H1 (cell line): ENCODE results near the gene FADS3. TPM values are rescaled to one million over a fixed set of nuclear protein-coding genes. Genes with fewer than 3 reads are reported as not detected.

Experiments used
- CTCF ChIA-PET: fragments of 300-600 bp; sonication (Branson Sonifier 250); formaldehyde crosslinking; loops from one replicate; lab custom pipeline; 2021; ENCODE audit not compliant: partially characterized antibody; lab: Charles Lee
- POLR2A ChIA-PET: fragments of 300-600 bp; sonication (Branson Sonifier 250); formaldehyde crosslinking; loops from one replicate; lab custom pipeline; 2021; ENCODE audit warnings: inconsistent platforms; ENCODE audit not compliant: partially characterized antibody; lab: Charles Lee
- DNase-seq, 2 experiments: peaks; one replicate each; pipeline versions ENCODE4 v3.0.0 to v3.0.0-alpha.2; 2010 to 2022; ENCODE audit warnings: low spot score in 2 of 2, low read depth in 1 of 2, mixed read lengths in 1 of 2
- FAIRE-seq: peaks from 2 replicates; lab custom pipeline; 2011; peaks lifted over from hg19 to GRCh38; lab: Jason Lieb, UNC
- H2AFZ ChIP-seq: 2 replicates; pipeline ENCODE4 v1.8.1; 2012; ENCODE audit warnings: low read length, inconsistent platforms
- H2AK5ac ChIP-seq: 2 replicates; pipeline ENCODE4 v1.6.1; 2013; ENCODE audit warnings: low read depth, low read length
- H2BK120ac ChIP-seq: replicated peaks from 2 replicates; pipeline ENCODE3; 2013; ENCODE audit warnings: low read depth, low read length, inconsistent platforms
- H2BK12ac ChIP-seq: 2 replicates; pipeline ENCODE4 v1.6.1; 2013; ENCODE audit warnings: low read depth, low read length
- H2BK15ac ChIP-seq: 2 replicates; pipeline ENCODE4 v1.6.1; 2013; ENCODE audit warnings: low read length
- H2BK20ac ChIP-seq: 2 replicates; pipeline ENCODE4 v1.6.1; 2013; ENCODE audit warnings: low read length
- H2BK5ac ChIP-seq: 2 replicates; pipeline ENCODE4 v1.6.1; 2013; ENCODE audit warnings: low read depth, low read length
- H3K14ac ChIP-seq: 2 replicates; pipeline ENCODE4 v1.6.1; 2013; ENCODE audit warnings: inconsistent platforms; ENCODE audit not compliant: insufficient read length
- H3K18ac ChIP-seq: 2 replicates; pipeline ENCODE4 v1.6.1; 2013; ENCODE audit warnings: low read length; ENCODE audit errors: extremely low read depth
- H3K23ac ChIP-seq: 2 replicates; pipeline ENCODE4 v1.6.1; 2013; ENCODE audit warnings: inconsistent platforms; ENCODE audit not compliant: insufficient read length
- H3K23me2 ChIP-seq: 2 replicates; pipeline ENCODE4 v1.6.1; 2013; ENCODE audit warnings: low read depth, low read length
- H3K27ac ChIP-seq: 2 replicates; pipeline ENCODE4 v1.6.1; 2011; ENCODE audit warnings: low read depth, low read length, inconsistent platforms
- H3K27me3 ChIP-seq, 4 experiments: replicated peaks in 1 of 4; 1 replicate in 1 of 4; 2 replicates in 3 of 4; pipeline versions ENCODE4 v1.6.1 to v1.8.1; 2011 to 2013; ENCODE audit warnings: low read length in 3 of 4, mild to moderate bottlenecking in 3 of 4, inconsistent platforms in 2 of 4, mixed read lengths in 2 of 4, moderate library complexity in 1 of 4; ENCODE audit not compliant: control insufficient read depth in 3 of 4, insufficient read depth in 3 of 4; ENCODE audit errors: extremely low read depth in 1 of 4
- H3K36me3 ChIP-seq, 4 experiments: 2 replicates each; pipeline versions ENCODE4 v1.6.1 to v1.8.1; 2011 to 2013; ENCODE audit warnings: mild to moderate bottlenecking in 4 of 4, low read length in 3 of 4, moderate library complexity in 2 of 4, control low read depth in 1 of 4, inconsistent platforms in 1 of 4; ENCODE audit not compliant: insufficient read depth in 4 of 4, control insufficient read depth in 2 of 4
- H3K4ac ChIP-seq: replicated peaks from 2 replicates; pipeline ENCODE3; 2013; ENCODE audit warnings: low read length, low read depth, mixed read lengths, inconsistent platforms; ENCODE audit not compliant: insufficient read length
- H3K4me1 ChIP-seq, 4 experiments: replicated peaks in 1 of 4; 1 replicate in 1 of 4; 2 replicates in 3 of 4; pipeline versions ENCODE4 v1.6.1 to v1.8.1; 2011 to 2013; ENCODE audit warnings: low read length in 3 of 4, inconsistent platforms in 2 of 4, mixed read lengths in 1 of 4; ENCODE audit not compliant: insufficient read depth in 4 of 4, control insufficient read depth in 3 of 4
- H3K4me2 ChIP-seq, 2 experiments: 2 replicates each; pipeline versions ENCODE4 v1.6.1 to v1.8.1; 2011 to 2013; ENCODE audit warnings: low read depth in 2 of 2, low read length in 2 of 2, control low read depth in 1 of 2, inconsistent platforms in 1 of 2, mild to moderate bottlenecking in 1 of 2; ENCODE audit not compliant: insufficient read depth in 1 of 2
- H3K4me3 ChIP-seq, 4 experiments: fragments of 200-600, 300-600 bp in 1 of 4; sonication (generic), shearing (Covaris generic), sonication (Bioruptor Twin) in 1 of 4; 2 replicates each; pipeline versions ENCODE4 v1.5.1 to v1.8.1; 2011 to 2016; ENCODE audit warnings: low read length in 4 of 4, low read depth in 3 of 4, control low read depth in 2 of 4, inconsistent platforms in 2 of 4, mild to moderate bottlenecking in 2 of 4, mixed read lengths in 1 of 4, moderate library complexity in 1 of 4; ENCODE audit not compliant: insufficient read depth in 2 of 4; ENCODE audit errors: extremely low read depth in 1 of 4
- H3K56ac ChIP-seq: replicated peaks from 2 replicates; pipeline ENCODE3; 2013; ENCODE audit warnings: low read depth, mild to moderate bottlenecking, mixed read lengths, low read length, inconsistent platforms; ENCODE audit not compliant: insufficient read length
- H3K79me1 ChIP-seq: 2 replicates; pipeline ENCODE4 v1.6.1; 2013; ENCODE audit warnings: low read depth, low read length, control low read depth
- H3K79me2 ChIP-seq, 2 experiments: 2 replicates each; pipeline versions ENCODE4 v1.6.1 to v1.8.1; 2012 to 2013; ENCODE audit warnings: low read length in 2 of 2, mild to moderate bottlenecking in 2 of 2, inconsistent platforms in 1 of 2; ENCODE audit not compliant: insufficient read depth in 2 of 2, control insufficient read depth in 1 of 2
- H3K9ac ChIP-seq, 4 experiments: replicated peaks in 1 of 4; 1 replicate in 1 of 4; 2 replicates in 3 of 4; pipeline versions ENCODE4 v1.6.1 to v1.8.1; 2011 to 2013; ENCODE audit warnings: low read depth in 3 of 4, low read length in 3 of 4, control low read depth in 2 of 4, mild to moderate bottlenecking in 2 of 4, moderate library complexity in 2 of 4, inconsistent platforms in 1 of 4; ENCODE audit errors: extremely low read depth in 1 of 4
- H3K9me3 ChIP-seq, 2 experiments: 2 replicates each; pipeline versions ENCODE4 v1.6.1 to v1.8.1; 2012 to 2013; ENCODE audit warnings: mild to moderate bottlenecking in 2 of 2, moderate library complexity in 2 of 2, control low read depth in 1 of 2, inconsistent platforms in 1 of 2, low read depth in 1 of 2, low read length in 1 of 2, mixed read lengths in 1 of 2; ENCODE audit not compliant: insufficient read depth in 2 of 2
- H4K20me1 ChIP-seq, 2 experiments: replicated peaks in 1 of 2; 2 replicates each; pipeline versions ENCODE3 to v1.8.1; 2011 to 2013; ENCODE audit warnings: inconsistent platforms in 2 of 2, low read length in 2 of 2, mild to moderate bottlenecking in 1 of 2; ENCODE audit not compliant: insufficient read depth in 2 of 2, control insufficient read depth in 1 of 2
- H4K5ac ChIP-seq: 2 replicates; pipeline ENCODE4 v1.6.1; 2013; ENCODE audit warnings: low read length, low read depth, mixed read lengths, inconsistent platforms; ENCODE audit not compliant: insufficient read length
- H4K8ac ChIP-seq: 2 replicates; pipeline ENCODE4 v1.8.0; 2013; ENCODE audit warnings: mild to moderate bottlenecking, moderate library complexity, low read length, inconsistent platforms; ENCODE audit not compliant: insufficient read depth; ENCODE audit errors: extremely low read depth
- H4K91ac ChIP-seq: replicated peaks from 2 replicates; pipeline ENCODE3; 2013; ENCODE audit warnings: low read length, mixed read lengths, inconsistent platforms; ENCODE audit not compliant: insufficient read length
- BACH1 ChIP-seq: IDR thresholded peaks from 2 replicates; pipeline ENCODE4 v1.6.1; 2012; ENCODE audit warnings: low read length, improper control_type of control experiment
- POLR2AphosphoS5 ChIP-seq: IDR thresholded peaks from 2 replicates; pipeline ENCODE4 v1.6.1; 2011; ENCODE audit warnings: low read depth, low read length
- SP1 ChIP-seq: IDR thresholded peaks from 2 replicates; pipeline ENCODE4 v1.6.1; 2011; ENCODE audit warnings: low read depth, low read length
- TAF7 ChIP-seq: optimal IDR thresholded peaks from 2 replicates; pipeline ENCODE3; 2011; ENCODE audit warnings: low read depth, mild to moderate bottlenecking, inconsistent platforms, low read length, moderate library complexity, borderline replicate concordance
- TCF12 ChIP-seq: IDR thresholded peaks from 2 replicates; pipeline ENCODE4 v1.6.1; 2011; ENCODE audit warnings: low read depth, mild to moderate bottlenecking, low read length
- ZNF274 ChIP-seq: IDR thresholded peaks from 2 replicates; pipeline ENCODE4 v1.7.0; 2012; ENCODE audit warnings: low read length, borderline replicate concordance; ENCODE audit errors: extremely low read depth
- WGBS, 2 experiments: shearing (Covaris generic) in 1 of 2; methylation state at CpG; one replicate each; pipeline versions ENCODE4 v1.1.6 to v1.1.7; 2013 to 2015; ENCODE audit warnings: low lambda C conversion rate in 2 of 2, mixed read lengths in 2 of 2, inconsistent platforms in 1 of 2, low coverage in 1 of 2, missing lambda C conversion rate in 1 of 2; ENCODE audit not compliant: insufficient replicate concordance in 2 of 2, insufficient coverage in 1 of 2, insufficient read length in 1 of 2; ENCODE audit errors: extremely low coverage in 1 of 2, missing lambda C conversion rate in 1 of 2; 5-methylcytosine and 5-hydroxymethylcytosine counted together
- polyA plus RNA-seq, 7 experiments: library from polyadenylated mRNA; depleted of rRNA in 3 of 7; stranded (reverse) in 5 of 7; unstranded in 2 of 7; fragments of >200 nt in 5 of 7; fragments of 200-250 nt in 2 of 7; gene quantifications; 1 replicate in 5 of 7; 2 replicates in 1 of 7; 4 replicates in 1 of 7; pipeline versions ENCODE4 v1.2.1 to v1.2.3, GENCODE V29; 2011 to 2013; ENCODE audit warnings: missing spikeins in 2 of 7, mixed read lengths in 2 of 7
- total RNA-seq: library from RNA; stranded (reverse); fragmentation: NEBNext Ultra II Directional; extraction: Animal tissue kit (Norgen Biotek cat#: 25700); gene quantifications from 2 replicates; pipeline ENCODE4 v1.2.1, GENCODE V29; 2021
- TF ChIP-seq, protein P1 (sequence below): IDR thresholded peaks from 2 replicates; pipeline ENCODE4 v1.6.1; 2011; ENCODE audit warnings: low read depth, mild to moderate bottlenecking, low read length; ENCODE audit not compliant: insufficient read depth
- TF ChIP-seq, protein P2 (sequence below): IDR thresholded peaks from 2 replicates; pipeline ENCODE4 v1.6.1; 2011; ENCODE audit warnings: low read length, improper control_type of control experiment

The FADS3 gene
- total and polyA plus RNA-seq, 2 of the 8 experiments (the other 6 are each of a cell fraction or from before 2014, with no cell fraction given) = 43.8 to 76.3 TPM

DNA sequence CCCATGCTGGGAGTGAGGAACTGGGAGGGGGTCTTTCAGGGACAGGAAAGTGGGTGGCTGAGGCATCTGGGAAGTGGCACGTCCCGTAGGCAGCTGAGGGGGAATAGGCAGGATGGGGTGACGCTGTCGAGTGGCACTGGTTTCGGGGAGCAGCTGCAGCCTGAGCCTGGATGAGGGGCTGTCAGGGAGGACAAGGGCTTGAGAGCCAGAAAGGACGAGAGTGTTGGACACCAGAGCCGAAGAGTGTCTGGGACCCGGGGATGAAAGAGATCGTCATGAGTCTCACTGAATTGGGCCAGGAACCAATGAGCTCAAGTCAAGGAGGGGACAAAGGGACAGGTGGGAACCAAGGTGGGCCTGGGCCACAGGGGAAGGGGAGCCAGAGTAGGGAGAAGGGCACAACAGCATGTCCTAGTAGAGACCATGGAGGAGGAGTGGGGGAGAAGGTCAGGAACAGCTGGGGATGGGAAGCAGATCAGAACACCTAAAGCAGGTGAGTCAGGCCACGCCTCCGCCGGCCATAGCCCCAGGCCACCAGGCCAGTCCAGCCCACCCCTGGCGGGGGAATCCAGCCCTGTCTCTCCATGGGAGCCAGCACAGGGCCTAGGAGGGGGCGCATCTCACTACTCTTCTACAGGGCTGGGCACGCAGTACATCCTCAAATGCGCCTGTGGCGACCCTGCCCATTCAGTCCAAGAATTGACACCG, 21.8 kb upstream of the FADS3 start:
- Histone ChIP-seq H3K4ac (no peak overlapping the region), H3K9me3 (no peaks in the 10 kb centered on the region), H4K20me1 (no peaks in the 10 kb centered on the region), H3K79me1 (no peaks in the 10 kb centered on the region), H3K4me1 (peaks cover 0 to 25% (median 11%) of the 10 kb centered on the region in 4 experiments; a peak in 6 of 7 replicates), H4K8ac (peak overlapping the region; percentile 11; the same call in 1 of the 2 replicates), H4K5ac (no peak overlapping the region), H3K18ac (no peak overlapping the region), H3K79me2 (no peaks in the 10 kb centered on the region), H3K23me2 (peaks cover 7% of the 10 kb centered on the region; the same call in 1 of the 2 replicates), H3K4me3 (no peak overlapping the region), H3K27me3 (peaks cover 0 to 16% (median 13%) of the 10 kb centered on the region in 4 experiments; a peak in 5 of 7 replicates), H3K4me2 (no peak overlapping the region), H2AK5ac (peak overlapping the region; percentile 86; the same call in 1 of the 2 replicates), H3K27ac (no peak overlapping the region), H2BK5ac (0 out of 2 replicates have a peak overlapping the region, but pooled peaks have one; percentile 44), H2BK120ac (no peak overlapping the region), H3K9ac (no peak overlapping the region), H2BK15ac (peak overlapping the region; percentile 61; the same call in 1 of the 2 replicates), H2BK20ac (no peak overlapping the region), H3K23ac (no peak overlapping the region), H3K14ac (no peak overlapping the region), H3K36me3 (no peaks in the 10 kb centered on the region), H3K56ac (no peak overlapping the region), H2BK12ac (no peak overlapping the region), H4K91ac (no peak overlapping the region), H2AFZ (no peak overlapping the region)
- CTCF ChIA-PET = interaction anchor here (1.3 to 11.1 kb wide), 4 partner anchors 12 to 195 kb away, joined by 5 to 202 read pairs (median 16); no protein-coding TSS in a partner anchor
- 88% methylated on average over 18 of the region's 18 CpGs; no CpG with 5 or more reads in 1 of the 2 experiments for WGBS, 2 experiments
- POLR2A ChIA-PET = interaction anchor here (0.6 to 1.9 kb wide), 5 partner anchors 10 to 164 kb away, joined by 3 to 8 read pairs (median 4); partner anchors contain the start of gene FTH1
- FAIRE-seq (no peak), DNase-seq (no peak)
- TF ChIP-seq, protein P1, sequence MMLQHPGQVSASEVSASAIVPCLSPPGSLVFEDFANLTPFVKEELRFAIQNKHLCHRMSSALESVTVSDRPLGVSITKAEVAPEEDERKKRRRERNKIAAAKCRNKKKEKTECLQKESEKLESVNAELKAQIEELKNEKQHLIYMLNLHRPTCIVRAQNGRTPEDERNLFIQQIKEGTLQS = no peak
- TF ChIP-seq POLR2AphosphoS5 (no peak), BACH1 (no peak), ZNF274 (no peak), SP1 (no peak), TAF7 (no peak), TCF12 (no peak)
- TF ChIP-seq, protein P2, sequence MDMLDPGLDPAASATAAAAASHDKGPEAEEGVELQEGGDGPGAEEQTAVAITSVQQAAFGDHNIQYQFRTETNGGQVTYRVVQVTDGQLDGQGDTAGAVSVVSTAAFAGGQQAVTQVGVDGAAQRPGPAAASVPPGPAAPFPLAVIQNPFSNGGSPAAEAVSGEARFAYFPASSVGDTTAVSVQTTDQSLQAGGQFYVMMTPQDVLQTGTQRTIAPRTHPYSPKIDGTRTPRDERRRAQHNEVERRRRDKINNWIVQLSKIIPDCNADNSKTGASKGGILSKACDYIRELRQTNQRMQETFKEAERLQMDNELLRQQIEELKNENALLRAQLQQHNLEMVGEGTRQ = no peak
